ENCODE measurements around the gene KIAA0930. TPM values are rescaled to one million over a fixed set of nuclear protein-coding genes. Genes with fewer than 3 reads are reported as not detected.

Gene KIAA0930
- total RNA-seq, 1 experiment from 2014 or later, result 55.5 TPM

- H3K4me3 ChIP-seq, result no peak overlapping the region
- H3K36me3 ChIP-seq (ENCODE audit: low read depth), result peaks cover 27% of the 10 kb centered on the region
- H3K9me3 ChIP-seq (ENCODE audit: insufficient read depth, low read depth), result no peaks in the 10 kb centered on the region
- peak overlapping the region; percentile 4; the same call in 1 of the 2 replicates for H3K4me2 ChIP-seq
- TF ChIP-seq, protein P1, sequence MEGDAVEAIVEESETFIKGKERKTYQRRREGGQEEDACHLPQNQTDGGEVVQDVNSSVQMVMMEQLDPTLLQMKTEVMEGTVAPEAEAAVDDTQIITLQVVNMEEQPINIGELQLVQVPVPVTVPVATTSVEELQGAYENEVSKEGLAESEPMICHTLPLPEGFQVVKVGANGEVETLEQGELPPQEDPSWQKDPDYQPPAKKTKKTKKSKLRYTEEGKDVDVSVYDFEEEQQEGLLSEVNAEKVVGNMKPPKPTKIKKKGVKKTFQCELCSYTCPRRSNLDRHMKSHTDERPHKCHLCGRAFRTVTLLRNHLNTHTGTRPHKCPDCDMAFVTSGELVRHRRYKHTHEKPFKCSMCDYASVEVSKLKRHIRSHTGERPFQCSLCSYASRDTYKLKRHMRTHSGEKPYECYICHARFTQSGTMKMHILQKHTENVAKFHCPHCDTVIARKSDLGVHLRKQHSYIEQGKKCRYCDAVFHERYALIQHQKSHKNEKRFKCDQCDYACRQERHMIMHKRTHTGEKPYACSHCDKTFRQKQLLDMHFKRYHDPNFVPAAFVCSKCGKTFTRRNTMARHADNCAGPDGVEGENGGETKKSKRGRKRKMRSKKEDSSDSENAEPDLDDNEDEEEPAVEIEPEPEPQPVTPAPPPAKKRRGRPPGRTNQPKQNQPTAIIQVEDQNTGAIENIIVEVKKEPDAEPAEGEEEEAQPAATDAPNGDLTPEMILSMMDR (conservative IDR thresholded peaks at IDR 0.05), result no peak
- TF ChIP-seq EZH2 (IDR thresholded peaks at IDR 0.05; ENCODE audit: low read depth), result no peak
- peaks cover 15% of the 10 kb centered on the region for H3K4me1 ChIP-seq (replicated peaks; ENCODE audit: insufficient read depth)
- POLR2A ChIA-PET (ENCODE audit: unreplicated experiment), result no interaction called here
- CTCF ChIA-PET, result no interaction called here
- no peak overlapping the region for H3K27ac ChIP-seq
- H3K27me3 ChIP-seq (ENCODE audit: insufficient read depth, low read depth), result no peaks in the 10 kb centered on the region
- H2AFZ ChIP-seq, result no peak overlapping the region
- intact Hi-C loops (cut with micrococcal nuclease; ENCODE audit: unreplicated experiment), result loop anchor here (10.0 kb wide), 1 partner anchor 85 kb away; the partner anchor contains the start of gene KIAA0930
- no TSS peak for BruUV-seq (replicated peaks)
- no peaks in the 10 kb centered on the region for H3K9me2 ChIP-seq (ENCODE audit: insufficient read depth)
- no peak for DNase-seq
- peaks cover 4% of the 10 kb centered on the region for H4K20me1 ChIP-seq (ENCODE audit: insufficient read depth)
- peaks cover 31% of the 10 kb centered on the region for H3F3A ChIP-seq (ENCODE audit: insufficient read depth, low read depth)
- peaks cover 53% of the 10 kb centered on the region for H3K79me2 ChIP-seq (ENCODE audit: low read depth)
Observed at GRCh38 chr22:45159652-45160462, 80.8 kb downstream of the KIAA0930 start.

DNA sequence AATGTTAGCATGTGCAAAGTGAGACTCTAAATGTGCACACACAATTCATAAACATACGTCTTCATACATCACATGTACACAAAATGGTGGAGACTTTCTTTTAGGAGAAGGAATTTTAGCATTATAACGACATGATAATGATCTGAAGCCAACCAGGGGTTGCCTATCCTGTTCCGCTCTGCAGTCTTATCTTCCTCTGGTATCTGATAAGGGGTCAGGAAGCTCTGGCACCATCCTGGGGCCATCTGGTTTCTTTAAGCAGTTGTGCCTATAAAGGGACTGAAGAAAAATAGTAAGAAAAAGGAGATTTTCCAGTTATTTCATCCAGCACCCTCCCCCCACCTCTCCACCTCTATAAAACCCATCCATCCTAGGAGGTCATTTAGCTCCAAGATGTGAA is 82.8 kb downstream of the KIAA0930 start:
- H3K36me3 ChIP-seq (ENCODE audit: low read depth), result peaks cover 27% of the 10 kb centered on the region
- TF ChIP-seq, protein P1 (conservative IDR thresholded peaks at IDR 0.05), result no peak
- no peak for TF ChIP-seq EZH2 (IDR thresholded peaks at IDR 0.05; ENCODE audit: low read depth)
- H2AFZ ChIP-seq, result no peak overlapping the region
- H3F3A ChIP-seq (ENCODE audit: insufficient read depth, low read depth), result peaks cover 29% of the 10 kb centered on the region
- POLR2A ChIA-PET (ENCODE audit: unreplicated experiment), result no interaction called here
- no peak overlapping the region for H3K4me3 ChIP-seq
- no peak overlapping the region for H3K27ac ChIP-seq
- H3K4me1 ChIP-seq (replicated peaks; ENCODE audit: insufficient read depth), result peaks cover 20% of the 10 kb centered on the region
- intact Hi-C loops (cut with micrococcal nuclease; ENCODE audit: unreplicated experiment), result no loop called here
- no peaks in the 10 kb centered on the region for H3K9me3 ChIP-seq (ENCODE audit: insufficient read depth, low read depth)
- H3K79me2 ChIP-seq (ENCODE audit: low read depth), result peaks cover 37% of the 10 kb centered on the region
- BruUV-seq (replicated peaks), result no TSS peak
- no peaks in the 10 kb centered on the region for H3K9me2 ChIP-seq (ENCODE audit: insufficient read depth)
- H3K4me2 ChIP-seq, result no peak overlapping the region
- H4K20me1 ChIP-seq (ENCODE audit: insufficient read depth), result peaks cover 8% of the 10 kb centered on the region
- CTCF ChIA-PET, result no interaction called here
- H3K27me3 ChIP-seq (ENCODE audit: insufficient read depth, low read depth), result no peaks in the 10 kb centered on the region
- no peak for DNase-seq

GRCh38 chr22:45155050-45155840 is 85.4 kb downstream of the KIAA0930 start:
- H3K9me2 ChIP-seq (ENCODE audit: insufficient read depth), result no peaks in the 10 kb centered on the region
- H3K27me3 ChIP-seq (ENCODE audit: insufficient read depth, low read depth), result no peaks in the 10 kb centered on the region
- H3K79me2 ChIP-seq (ENCODE audit: low read depth), result peaks cover 19% of the 10 kb centered on the region
- H3K27ac ChIP-seq, result peak overlapping the region; percentile 12; the same call in 1 of the 2 replicates
- H3K9me3 ChIP-seq (ENCODE audit: insufficient read depth, low read depth), result no peaks in the 10 kb centered on the region
- H3K36me3 ChIP-seq (ENCODE audit: low read depth), result peaks cover 31% of the 10 kb centered on the region
- peaks cover 19% of the 10 kb centered on the region for H3F3A ChIP-seq (ENCODE audit: insufficient read depth, low read depth)
- peaks cover 15% of the 10 kb centered on the region for H4K20me1 ChIP-seq (ENCODE audit: insufficient read depth)
- TF ChIP-seq, protein P1 (conservative IDR thresholded peaks at IDR 0.05), result no peak
- TF ChIP-seq EZH2 (IDR thresholded peaks at IDR 0.05; ENCODE audit: low read depth), result no peak
- H2AFZ ChIP-seq, result no peak overlapping the region
- no peak overlapping the region for H3K4me2 ChIP-seq
- no peak overlapping the region for H3K4me3 ChIP-seq
- peaks cover 10% of the 10 kb centered on the region for H3K4me1 ChIP-seq (replicated peaks; ENCODE audit: insufficient read depth)
- ChIA-PET POLR2A (ENCODE audit: unreplicated experiment) (no interaction called here), CTCF (no interaction called here)
- no TSS peak for BruUV-seq (replicated peaks)
- no peak for DNase-seq
- intact Hi-C loops (cut with micrococcal nuclease; ENCODE audit: unreplicated experiment), result no loop called here

Data from PC-9 (cell line).